GM19035 (cell line): ENCODE data around the gene ZNF750.

Experiments
- ATAC-seq: cut with Tn5 transposase; IDR thresholded peaks from one replicate; pipeline ENCODE4 v1.9.1; 2021; ENCODE audit not compliant: unreplicated experiment

ZNF750 gene

DNA sequence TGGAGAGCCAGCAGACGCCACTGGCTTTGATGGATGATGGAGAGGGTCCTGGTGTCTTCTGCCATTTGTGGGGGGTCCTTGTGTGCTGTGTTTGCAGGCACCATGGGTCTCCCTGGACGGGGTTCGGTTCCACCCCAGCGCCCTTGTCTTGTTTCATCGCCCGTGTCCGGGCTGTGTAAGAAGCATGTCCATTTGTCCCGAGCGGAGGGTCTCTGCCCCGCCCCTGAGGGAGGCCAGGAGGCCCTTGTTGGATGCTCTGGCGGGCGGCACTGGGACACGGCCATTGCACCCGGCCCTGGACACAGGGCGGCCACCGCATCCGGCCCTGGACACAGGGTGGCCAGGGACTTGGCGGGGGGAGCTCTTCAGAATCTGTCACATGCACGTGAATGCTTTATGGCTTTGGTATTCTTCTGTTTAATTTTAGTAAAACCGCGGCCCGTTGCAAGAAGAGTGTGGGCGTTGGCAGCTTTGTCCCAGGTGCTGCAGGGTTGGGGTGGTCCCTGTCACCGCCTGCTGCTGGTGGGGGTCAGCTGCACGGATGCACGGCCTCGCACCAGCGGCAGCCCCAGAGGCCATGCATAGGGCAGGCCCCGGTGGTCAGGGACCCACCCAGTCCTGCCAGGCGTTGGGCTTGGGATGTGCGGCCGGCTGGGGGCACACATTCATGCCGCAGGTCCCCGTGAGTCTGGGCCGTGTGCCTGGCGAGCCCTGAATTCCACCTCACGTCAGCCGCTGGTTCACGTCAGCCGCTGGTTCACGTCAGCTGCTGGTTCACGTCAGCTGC is 21.0 kb upstream of the ZNF750 start:
- no peak for ATAC-seq

GRCh38 chr17:82859431-82860403 is 19.9 kb upstream of the ZNF750 start:
- no peak for ATAC-seq

DNA sequence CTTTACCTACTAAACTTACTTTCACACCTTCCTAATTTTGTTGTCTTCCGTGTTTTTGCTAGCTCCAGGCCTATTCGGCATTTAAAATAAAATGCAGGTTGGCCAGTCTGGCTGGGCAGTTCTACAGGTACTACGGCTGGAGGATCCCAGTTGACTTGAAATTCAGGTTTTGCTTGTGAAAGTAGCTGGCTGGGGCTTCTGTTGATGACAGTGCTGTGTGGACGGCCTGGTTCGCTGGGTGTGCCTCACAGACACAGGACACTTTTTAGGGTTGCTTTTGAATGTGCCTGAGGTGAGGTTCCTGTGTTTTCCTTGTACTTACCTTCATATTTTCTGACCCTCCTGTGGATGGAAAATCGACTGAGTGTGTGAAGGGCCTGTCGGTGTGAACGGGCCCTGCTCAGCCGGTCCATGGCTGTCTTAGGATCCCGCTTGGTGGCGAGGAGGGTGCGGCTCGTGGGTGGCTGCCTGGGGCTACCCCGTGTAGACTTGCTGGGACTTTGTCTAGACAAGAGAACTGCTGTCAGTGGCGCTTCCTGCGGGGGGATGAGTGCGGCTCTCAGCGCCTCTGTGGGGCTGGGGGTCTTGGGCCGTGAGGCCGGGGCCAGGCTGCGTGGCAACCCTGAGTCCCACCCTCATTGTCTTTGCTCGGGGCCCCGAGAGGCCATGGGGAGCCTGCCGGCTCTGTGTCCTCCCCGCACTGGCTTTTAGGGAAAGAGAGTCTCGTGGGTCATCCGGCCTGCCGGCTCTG is 18.7 kb upstream of the ZNF750 start:
- ATAC-seq = no peak

DNA sequence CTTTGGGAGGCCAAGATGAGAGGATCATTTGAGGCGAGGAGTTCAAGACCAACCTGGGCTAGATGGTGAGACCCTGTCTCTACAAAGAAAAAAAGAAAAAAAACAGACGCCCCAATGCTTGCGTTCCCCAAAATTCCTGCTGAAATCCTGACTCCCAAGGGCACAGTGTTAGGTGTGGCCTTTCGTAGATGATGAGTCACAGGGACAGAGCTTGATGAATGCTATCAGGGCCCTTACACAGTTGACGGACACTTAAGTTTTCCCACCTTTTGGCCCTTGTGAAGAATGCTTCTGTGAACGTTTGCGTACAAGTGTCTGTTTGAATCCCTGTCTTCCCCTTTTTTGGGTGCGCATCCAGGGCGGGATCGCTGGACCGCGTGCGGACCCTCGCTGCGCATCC is 16.5 kb upstream of the ZNF750 start:
- no peak for ATAC-seq

- ATAC-seq = no peak
These were observed 14.4 kb upstream of the ZNF750 start for GRCh38 chr17:82854226-82854625.

DNA sequence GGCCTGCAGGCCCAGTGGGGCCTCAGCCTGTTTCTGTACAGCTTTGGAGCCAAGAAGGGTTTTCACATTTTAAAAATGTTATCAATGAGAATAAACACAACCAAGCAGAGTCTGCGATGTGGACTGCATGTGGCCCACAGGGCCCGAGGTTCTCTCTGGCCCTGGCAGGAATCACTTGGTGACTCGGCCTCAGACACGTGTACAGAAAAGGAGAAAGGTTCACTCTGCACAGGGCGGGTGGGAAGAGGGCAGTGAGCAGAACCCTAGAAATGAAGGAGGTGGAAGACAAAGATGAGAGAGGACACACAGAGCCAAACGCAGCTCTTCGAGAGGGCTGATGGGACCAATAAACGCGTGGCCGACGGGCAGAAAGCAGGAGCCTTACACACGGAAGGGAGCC is 11.6 kb upstream of the ZNF750 start:
- no peak for ATAC-seq

GRCh38 chr17:82849076-82849945 is 9.5 kb upstream of the ZNF750 start:
- no peak for ATAC-seq

GRCh38 chr17:82848022-82848592 is 8.3 kb upstream of the ZNF750 start:
- ATAC-seq = no peak

- ATAC-seq = no peak
These were observed 6.4 kb upstream of the ZNF750 start for GRCh38 chr17:82846061-82846691.

DNA sequence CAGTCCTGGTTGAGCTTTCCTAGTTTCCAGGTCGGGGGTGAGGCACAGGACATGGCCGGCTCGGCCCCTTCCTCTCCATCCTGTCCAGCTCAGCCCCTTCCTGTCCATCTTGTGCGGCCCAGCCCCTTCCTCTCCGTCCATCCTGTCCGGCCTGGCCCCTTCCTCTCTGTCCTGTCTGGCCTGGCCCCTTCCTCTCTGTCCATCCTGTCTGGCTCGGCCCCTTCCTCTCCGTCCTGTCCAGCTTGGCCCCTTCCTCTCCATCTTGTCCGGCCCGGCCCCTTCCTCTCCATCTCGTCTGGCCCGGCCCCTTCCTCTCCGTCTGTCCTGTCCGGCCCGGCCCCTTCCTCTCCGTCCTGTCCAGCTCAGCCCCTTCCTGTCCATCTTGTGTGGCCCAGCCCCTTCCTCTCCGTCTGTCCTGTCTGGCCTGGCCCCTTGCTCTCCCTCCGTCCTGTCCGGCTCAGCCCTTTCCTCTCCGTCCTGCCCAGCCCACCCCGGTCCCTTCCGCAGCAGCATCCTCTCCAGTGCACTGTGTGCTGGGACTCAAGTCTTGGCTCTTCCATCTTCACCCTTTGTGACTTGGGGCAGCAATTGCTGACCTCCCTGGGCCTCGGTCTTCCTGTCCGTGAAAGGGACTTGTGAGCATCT is 5.5 kb upstream of the ZNF750 start:
- no peak for ATAC-seq

DNA sequence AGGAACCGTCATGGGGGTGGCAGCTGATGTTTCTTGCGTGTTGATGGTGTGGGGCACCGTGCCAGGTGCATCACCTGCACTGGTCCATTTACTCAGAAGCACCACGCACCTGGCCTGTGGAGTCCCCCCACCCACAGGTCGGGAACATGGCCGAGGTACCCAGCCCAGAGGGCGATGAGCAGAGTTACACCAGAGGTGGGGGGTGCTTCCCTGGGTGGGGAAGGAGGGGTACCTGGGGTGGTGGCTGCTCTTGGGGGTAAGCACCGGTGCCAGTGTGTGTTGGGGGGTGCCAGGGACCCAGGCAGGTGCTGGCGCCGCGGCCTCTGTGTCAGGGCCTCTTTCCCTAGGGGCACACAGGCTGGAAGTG is 5.0 kb upstream of the ZNF750 start:
- no peak for ATAC-seq

DNA sequence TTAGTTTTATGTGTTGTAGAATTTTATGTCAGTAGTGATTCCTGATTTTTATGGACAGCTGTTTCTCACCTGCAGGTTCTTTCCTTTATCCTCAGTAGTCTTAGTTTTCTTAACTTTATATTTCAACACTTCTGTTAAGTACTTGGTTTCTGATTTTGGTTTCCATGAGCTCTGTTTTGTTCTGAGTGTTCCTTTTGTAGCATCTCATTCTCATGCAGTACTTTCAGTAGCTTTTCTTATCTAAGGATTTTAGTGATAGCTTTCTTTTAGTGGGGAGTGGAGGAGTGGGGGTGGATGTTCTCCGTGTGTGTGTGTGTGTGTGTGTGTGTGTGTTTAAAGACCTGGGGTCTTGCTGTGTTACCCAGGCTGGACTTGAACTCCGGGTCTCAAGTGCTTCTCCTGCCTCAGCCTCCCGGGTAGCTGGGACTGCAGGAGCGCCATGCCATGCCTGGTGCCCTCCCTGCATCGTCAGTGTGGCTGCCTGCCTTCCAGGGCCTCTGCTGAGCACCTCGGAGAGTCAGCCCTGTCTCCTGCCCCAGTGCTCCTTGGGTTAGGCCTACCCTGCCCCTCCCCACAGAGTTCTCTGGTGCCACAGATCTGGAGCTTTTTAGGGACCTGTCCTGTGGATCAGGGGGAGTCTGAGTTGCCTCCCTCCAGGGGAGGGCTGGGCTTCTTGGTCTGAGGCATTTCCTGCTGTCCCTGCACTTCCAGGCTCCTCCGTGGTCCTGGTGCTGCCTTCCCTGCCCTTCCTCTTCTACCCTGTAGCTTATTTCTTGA is 4.3 kb upstream of the ZNF750 start:
- ATAC-seq = no peak

DNA sequence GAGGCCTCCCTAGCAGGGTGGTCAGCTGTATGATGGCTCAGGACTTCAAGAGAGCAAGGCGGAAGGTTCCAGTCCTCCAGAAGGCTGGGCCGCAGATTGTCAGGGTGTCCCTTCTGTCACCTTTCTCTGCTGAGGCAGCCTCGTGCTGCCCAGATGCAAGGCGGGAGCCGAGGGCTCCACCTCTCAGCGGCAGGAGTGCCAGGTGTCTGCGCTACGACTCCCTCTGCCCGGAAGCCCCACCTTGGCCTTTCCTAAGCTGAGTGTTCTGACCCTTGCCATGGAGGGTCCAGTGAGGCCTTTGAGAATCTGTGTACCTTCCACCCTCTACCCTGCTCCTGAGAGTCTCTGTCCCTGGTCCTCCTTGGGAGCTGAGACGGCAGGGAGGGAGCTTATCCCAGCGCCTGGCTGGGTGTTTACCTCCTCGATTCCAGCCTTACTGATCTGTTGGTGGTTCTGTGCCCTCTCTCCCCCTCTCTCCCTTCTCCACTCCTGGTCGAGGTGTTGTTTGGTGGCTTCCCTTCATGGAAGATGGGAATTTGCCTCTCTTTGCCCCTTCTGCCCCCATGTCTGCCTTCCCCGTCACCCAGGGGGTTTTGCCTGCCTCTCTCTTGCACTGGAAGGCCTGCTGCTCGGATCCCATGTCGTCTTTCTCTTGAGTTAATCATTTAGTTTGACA is 2.2 kb upstream of the ZNF750 start:
- no peak for ATAC-seq

- ATAC-seq = no peak
These were observed 609 bp upstream of the ZNF750 start for GRCh38 chr17:82840431-82840831.

GRCh38 chr17:82838386-82839063 is 1.3 kb downstream of the ZNF750 start:
- ATAC-seq = no peak

DNA sequence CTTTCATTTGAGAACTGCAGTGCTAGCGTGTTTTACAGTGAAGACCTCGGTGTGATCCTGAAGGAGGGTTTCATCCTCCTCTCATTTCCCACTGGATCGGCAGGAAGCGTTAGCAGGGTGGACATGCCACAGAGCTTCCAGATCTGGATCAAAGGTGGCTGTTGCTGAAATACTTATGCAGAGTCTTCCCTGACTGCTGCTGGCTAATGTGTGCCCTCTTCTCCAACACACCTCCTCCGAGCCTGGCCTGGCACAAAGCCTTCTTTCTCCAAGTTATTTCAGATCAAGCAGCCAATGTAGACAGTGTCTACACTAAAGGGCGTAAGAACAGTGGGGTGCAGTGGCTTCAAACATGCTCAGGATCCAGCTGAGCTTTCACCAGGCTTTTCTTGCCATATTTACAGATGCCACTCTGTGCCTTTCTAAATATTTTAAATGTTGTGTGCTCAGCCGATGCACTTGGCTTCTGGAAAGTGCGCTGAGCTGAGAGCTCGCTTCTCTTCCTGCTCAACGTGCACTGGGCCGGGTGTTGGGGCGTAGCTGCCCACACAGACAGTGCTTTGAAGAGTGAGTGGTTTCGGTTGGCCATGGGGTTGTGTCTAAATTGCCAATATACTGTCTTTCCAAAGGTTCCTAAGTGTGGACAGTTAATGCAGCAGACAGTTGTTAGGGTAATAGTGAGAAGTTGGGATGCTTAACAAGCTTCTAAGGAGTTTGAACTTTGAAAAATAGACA is 2.1 kb downstream of the ZNF750 start:
- no peak for ATAC-seq
